HG02870 (cell line): ENCODE results near the gene TRIM46.
"Not testable (repeated sequence)": the region's sequence is repeated elsewhere in the genome, so short reads cannot be mapped to it uniquely, and the experiment has no call there.

ENCODE experiments used
- ATAC-seq: cut with Tn5 transposase; IDR thresholded peaks from one replicate; pipeline ENCODE4 v1.9.1; 2021; ENCODE audit warnings: mild to moderate bottlenecking, moderate library complexity; ENCODE audit not compliant: unreplicated experiment

The TRIM46 gene

DNA sequence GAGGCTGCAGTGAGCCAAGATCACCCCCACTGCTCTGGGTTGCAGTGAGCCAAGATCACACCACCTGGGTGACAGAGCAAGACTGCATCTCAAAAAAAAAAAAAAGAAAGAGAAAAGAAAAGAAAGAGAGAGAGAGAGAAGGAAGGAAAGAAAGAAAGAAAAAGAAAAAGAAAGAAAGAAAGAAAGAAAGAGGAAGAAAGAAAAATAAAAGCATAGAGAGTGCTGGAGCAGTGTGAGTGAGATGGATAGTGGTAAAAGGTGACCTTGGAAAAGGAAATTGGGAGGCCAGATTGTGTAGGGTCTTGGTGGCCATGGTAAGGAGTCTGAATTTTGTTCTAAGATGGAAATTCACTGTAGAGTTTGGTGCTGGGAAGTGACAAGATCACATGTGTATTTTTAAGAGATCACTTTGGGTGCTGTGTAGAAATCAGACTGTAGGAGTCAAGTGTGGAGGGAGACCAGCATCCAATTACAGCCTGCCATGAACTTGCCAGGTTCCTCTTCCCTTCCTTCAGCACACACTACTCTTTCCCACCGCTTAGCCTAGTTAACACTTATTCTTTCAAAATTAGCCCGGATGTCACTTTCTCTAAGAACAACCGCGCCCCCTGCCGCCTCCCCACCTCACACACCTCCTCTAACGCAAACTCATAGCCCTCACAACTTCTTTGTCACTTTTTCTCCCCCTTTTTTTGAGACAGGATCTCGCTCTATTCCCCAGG is 52.7 kb downstream of the TRIM46 start:
- ATAC-seq: no peak

DNA sequence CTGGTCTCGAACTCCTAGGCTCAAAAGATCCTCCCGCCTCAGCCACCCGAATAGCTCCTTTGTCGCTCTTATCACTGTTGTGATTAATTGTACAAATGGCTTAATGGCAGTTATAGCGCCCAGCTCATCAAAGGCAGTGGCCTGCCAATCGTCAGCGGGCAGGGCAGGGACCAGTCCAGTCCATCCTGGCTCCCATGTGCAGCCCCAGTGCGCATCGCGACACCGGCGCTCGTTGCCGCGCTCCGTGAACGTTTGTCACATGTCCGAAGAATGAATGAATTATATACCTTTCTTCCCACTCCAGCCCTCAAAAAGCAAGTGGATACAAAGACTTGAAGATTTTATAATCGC is 53.2 kb downstream of the TRIM46 start:
- ATAC-seq: no peak

DNA sequence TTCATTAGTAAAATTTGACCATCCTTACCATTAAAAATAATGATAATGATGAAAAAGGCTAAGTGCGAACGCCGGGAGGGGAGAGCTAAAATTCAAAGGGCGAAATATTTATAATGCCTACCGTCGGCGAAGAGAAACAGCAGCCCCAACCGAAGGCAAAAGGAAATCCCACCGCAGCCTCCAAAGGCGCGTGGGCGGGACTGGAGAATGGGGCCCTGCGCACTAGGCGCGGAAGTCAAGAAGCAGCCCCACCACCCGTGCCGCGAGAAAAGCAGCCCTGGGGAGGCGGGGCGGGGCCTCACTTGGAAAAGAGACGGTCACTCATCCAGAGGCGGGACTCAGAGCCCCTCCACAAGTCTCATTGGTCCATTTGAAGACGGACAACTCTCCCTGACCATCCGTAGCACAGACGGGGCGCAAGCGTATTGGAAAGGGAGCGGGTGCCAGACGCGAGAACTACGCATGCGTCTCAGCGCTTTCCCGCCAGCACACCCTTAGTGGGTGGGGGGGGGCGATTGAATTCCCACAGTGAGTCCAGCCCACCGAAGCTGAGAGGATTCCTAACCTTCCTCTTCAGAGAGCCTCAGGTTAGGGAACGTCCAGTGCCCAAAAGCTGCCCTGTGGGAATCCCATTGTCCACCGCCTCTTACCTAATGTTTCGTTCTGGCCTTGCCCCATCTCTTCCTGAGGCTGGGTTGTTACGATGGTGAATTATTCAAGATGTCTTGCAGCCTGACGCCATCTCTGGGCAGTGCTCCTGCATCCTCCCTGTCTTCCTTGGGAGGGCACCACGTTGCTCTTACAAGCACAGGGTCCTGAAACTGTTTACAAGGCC is 53.8 kb downstream of the TRIM46 start:
- peak; percentile 89 for ATAC-seq

GRCh38 chr1:155228096-155228427 is 54.4 kb downstream of the TRIM46 start:
- ATAC-seq: no peak

DNA sequence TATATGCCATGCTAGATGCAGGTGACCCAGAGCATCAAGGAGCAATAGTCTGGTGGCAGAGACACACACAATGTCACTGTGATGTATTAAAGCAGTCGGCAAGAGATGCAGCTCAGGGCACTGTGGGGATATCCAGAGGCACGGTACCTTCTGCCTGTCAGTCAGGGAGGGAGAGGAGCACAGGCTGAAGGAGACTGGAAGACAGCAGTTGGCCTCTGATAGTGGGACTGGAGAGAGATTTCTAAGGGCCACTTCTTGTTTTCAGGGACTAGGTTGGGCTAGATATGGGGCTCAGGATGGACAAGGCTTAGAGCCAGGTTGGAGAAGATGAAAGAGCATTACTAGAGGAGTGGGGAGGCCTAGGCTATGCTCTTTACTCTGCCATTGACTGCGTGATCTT is 57.7 kb downstream of the TRIM46 start:
- ATAC-seq: not testable (repeated sequence)

DNA sequence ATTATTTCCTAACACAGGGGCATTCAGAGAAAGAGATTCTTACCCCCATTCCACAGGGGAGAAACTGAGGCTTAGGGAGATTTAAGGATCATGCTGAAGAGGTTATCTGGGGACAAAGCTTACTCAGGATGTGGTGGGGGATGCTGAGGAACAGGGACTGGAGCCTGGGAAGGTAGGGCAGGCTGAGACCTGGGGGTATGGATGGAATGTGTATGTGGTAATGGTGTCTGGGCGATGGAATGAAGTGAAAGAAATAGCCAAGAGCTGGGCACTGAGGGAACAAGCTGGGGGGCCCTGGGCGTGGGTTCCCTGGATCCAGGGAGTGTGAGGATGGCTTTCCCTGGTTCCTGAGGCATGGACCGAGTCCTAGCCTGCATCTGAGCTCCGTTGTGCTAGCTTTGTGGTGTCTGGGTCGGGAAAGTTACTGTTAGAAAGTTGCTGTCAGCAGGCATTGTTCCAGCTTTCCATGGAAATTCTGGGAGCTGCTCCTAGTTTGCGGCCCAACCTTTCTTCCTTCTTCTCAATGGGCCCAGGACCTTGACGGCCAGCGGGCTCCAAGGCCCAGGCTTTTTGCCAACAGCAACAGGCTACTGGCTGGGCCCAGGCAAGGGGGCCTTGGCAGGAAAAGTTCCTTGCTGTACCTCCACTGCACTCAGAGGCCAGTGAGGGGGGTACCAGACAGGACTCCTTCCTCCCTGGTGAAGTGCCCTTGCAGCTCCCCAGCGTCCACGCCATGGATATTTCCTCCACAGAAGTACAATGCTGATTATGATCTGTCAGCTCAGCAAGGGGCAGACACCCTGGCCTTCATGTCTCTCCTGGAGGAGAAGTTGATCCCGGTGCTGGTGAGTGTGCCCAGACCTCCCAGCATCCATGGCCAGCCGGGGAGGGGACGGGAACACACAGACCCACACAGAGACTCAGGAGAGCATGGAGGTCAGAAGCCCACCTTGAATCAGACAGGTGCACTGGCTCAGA is 58.6 kb downstream of the TRIM46 start:
- not testable (repeated sequence) for ATAC-seq

GRCh38 chr1:155233502-155233901 is 59.9 kb downstream of the TRIM46 start:
- not testable (repeated sequence) for ATAC-seq
